CD4-positive, alpha-beta memory T cell (primary cell): Measurements from ENCODE around the gene ATP11A. TPM values are rescaled to one million over a fixed set of nuclear protein-coding genes. Genes with fewer than 3 reads are reported as not detected.

Experiments used
- CTCF ChIA-PET: fragments of 350-600 bp; sonication (Branson Sonifier 250); formaldehyde crosslinking; loops from one replicate; lab custom pipeline; 2021; ENCODE audit warnings: inconsistent platforms; ENCODE audit not compliant: partially characterized antibody; lab: Charles Lee
- POLR2A ChIA-PET: fragments of 350-600 bp; sonication (Branson Sonifier 250); formaldehyde crosslinking; loops from one replicate; lab custom pipeline; 2021; ENCODE audit not compliant: partially characterized antibody; lab: Charles Lee
- DNase-seq, 5 donors: peaks; one replicate each; pipeline versions ENCODE4 v3.0.0 to v3.0.0-alpha.2; 2020 to 2022; ENCODE audit warnings: mixed read lengths in 1 of 5
- H3K27ac ChIP-seq: one replicate; pipeline ENCODE4 v1.7.0; 2013; ENCODE audit warnings: low read depth, low read length
- H3K27me3 ChIP-seq: 2 replicates; pipeline ENCODE4 v1.7.0; 2013; ENCODE audit warnings: mild to moderate bottlenecking, low read length, moderate library complexity; ENCODE audit not compliant: insufficient read depth
- H3K36me3 ChIP-seq: 2 replicates; pipeline ENCODE4 v1.7.0; 2013; ENCODE audit warnings: mild to moderate bottlenecking, low read length, moderate library complexity; ENCODE audit not compliant: insufficient read depth
- H3K4me1 ChIP-seq: 2 replicates; pipeline ENCODE4 v1.7.0; 2013; ENCODE audit warnings: mild to moderate bottlenecking, low read length, moderate library complexity; ENCODE audit not compliant: insufficient read depth
- H3K4me3 ChIP-seq, 2 donors: one replicate each; pipeline ENCODE4 v1.7.0; 2013; ENCODE audit warnings: low read length in 2 of 2, mild to moderate bottlenecking in 1 of 2
- H3K9me3 ChIP-seq, 2 donors: one replicate each; pipeline ENCODE4 v1.7.0; 2013; ENCODE audit warnings: low read length in 2 of 2, control low read depth in 1 of 2; ENCODE audit not compliant: control insufficient read depth in 1 of 2
- H3K27ac Mint-ChIP-seq, 7 donors: one replicate each; pipeline ENCODE4 v1.8.0; 2020 to 2021; ENCODE audit warnings: mixed read lengths in 7 of 7, mild to moderate bottlenecking in 6 of 7, inconsistent platforms in 3 of 7, moderate library complexity in 3 of 7
- H3K27me3 Mint-ChIP-seq, 2 donors: one replicate each; pipeline ENCODE4 v1.8.0; 2020 to 2021; ENCODE audit warnings: mixed read lengths in 2 of 2
- H3K36me3 Mint-ChIP-seq, 2 donors: one replicate each; pipeline ENCODE4 v1.8.0; 2020 to 2021; ENCODE audit warnings: mixed read lengths in 2 of 2, inconsistent platforms in 1 of 2, mild to moderate bottlenecking in 1 of 2
- H3K4me1 Mint-ChIP-seq, 4 donors: one replicate each; pipeline ENCODE4 v1.8.0; 2020 to 2021; ENCODE audit warnings: mixed read lengths in 4 of 4, mild to moderate bottlenecking in 1 of 4
- H3K4me3 Mint-ChIP-seq, 8 donors: one replicate each; pipeline ENCODE4 v1.8.0; 2020 to 2021; ENCODE audit warnings: mixed read lengths in 8 of 8, mild to moderate bottlenecking in 7 of 8, moderate library complexity in 6 of 8, inconsistent platforms in 3 of 8
- H3K9me3 Mint-ChIP-seq, 8 donors: one replicate each; pipeline ENCODE4 v1.8.0; 2020 to 2021; ENCODE audit warnings: mixed read lengths in 8 of 8, mild to moderate bottlenecking in 5 of 8, inconsistent platforms in 3 of 8, moderate library complexity in 1 of 8
- intact Hi-C: fragments of 100-400 bp; cut with micrococcal nuclease; formaldehyde crosslinking; loops from one replicate; pipeline ENCODE4 v1.15.1; 2023
- polyA plus RNA-seq, 2 donors: library from polyadenylated mRNA; unstranded; fragments of 300-500 nt; fragmentation: Illumina TruSeq; gene quantifications; one replicate each; pipeline ENCODE4 v1.2.3, GENCODE V29; 2021
- total RNA-seq, 2 experiments: library from RNA; stranded (reverse); gene quantifications; one replicate each; pipeline ENCODE4 v1.2.3, GENCODE V29; 2021

ATP11A gene
- total and polyA plus RNA-seq, 4 experiments from 2014 or later: 1.1 to 50.5 (median 30.7) TPM

- intact Hi-C loops: no loop called here
- Mint-ChIP-seq H3K27me3 (peaks cover 2 to 6% of the 10 kb centered on the region in 2 donors), H3K4me3 (no peak overlapping the region), H3K4me1 (no peaks in the 10 kb centered on the region), H3K9me3 (peaks cover 0 to 14% (median 8%) of the 10 kb centered on the region in 8 donors), H3K36me3 (no peaks in the 10 kb centered on the region), H3K27ac (no peak overlapping the region)
- Histone ChIP-seq H3K4me1 (no peaks in the 10 kb centered on the region), H3K36me3 (no peaks in the 10 kb centered on the region), H3K9me3 (peaks cover 0 to 2% of the 10 kb centered on the region in 2 donors), H3K27ac (no peak overlapping the region), H3K27me3 (no peaks in the 10 kb centered on the region), H3K4me3 (no peak overlapping the region)
- ChIA-PET POLR2A (no interaction called here), CTCF (no interaction called here)
- no peak for DNase-seq
Measured at GRCh38 chr13:112902669-112903068, 212.8 kb downstream of the ATP11A start.

GRCh38 chr13:112903071-112903577 lies 213.3 kb downstream of the ATP11A start:
- no peak for DNase-seq
- ChIA-PET POLR2A (no interaction called here), CTCF (no interaction called here)
- H3K4me1 ChIP-seq: no peaks in the 10 kb centered on the region
- Mint-ChIP-seq H3K4me1 (no peaks in the 10 kb centered on the region), H3K9me3 (peaks cover 0 to 14% (median 8%) of the 10 kb centered on the region in 8 donors), H3K27me3 (peaks cover 2 to 6% of the 10 kb centered on the region in 2 donors), H3K4me3 (no peak overlapping the region), H3K36me3 (no peaks in the 10 kb centered on the region), H3K27ac (no peak overlapping the region)
- no peaks in the 10 kb centered on the region for H3K27me3 ChIP-seq
- H3K27ac ChIP-seq: no peak overlapping the region
- H3K36me3 ChIP-seq: no peaks in the 10 kb centered on the region
- H3K9me3 ChIP-seq: peaks cover 0 to 2% of the 10 kb centered on the region in 2 donors
- no peak overlapping the region for H3K4me3 ChIP-seq
- intact Hi-C loops: no loop called here

- POLR2A ChIA-PET: no interaction called here
- H3K36me3 Mint-ChIP-seq: no peaks in the 10 kb centered on the region
- no peaks in the 10 kb centered on the region for H3K36me3 ChIP-seq
- H3K4me3 ChIP-seq: no peak overlapping the region
- intact Hi-C loops: no loop called here
- no peaks in the 10 kb centered on the region for H3K4me1 ChIP-seq
- DNase-seq: no peak
- CTCF ChIA-PET: no interaction called here
- H3K27ac ChIP-seq: no peak overlapping the region
- peaks cover 0 to 14% (median 8%) of the 10 kb centered on the region in 8 donors for H3K9me3 Mint-ChIP-seq
- H3K27ac Mint-ChIP-seq: no peak overlapping the region
- H3K4me1 Mint-ChIP-seq: no peaks in the 10 kb centered on the region
- no peak overlapping the region for H3K4me3 Mint-ChIP-seq
- peaks cover 0 to 2% of the 10 kb centered on the region in 2 donors for H3K9me3 ChIP-seq
- peaks cover 0 to 6% of the 10 kb centered on the region in 2 donors for H3K27me3 Mint-ChIP-seq
- H3K27me3 ChIP-seq: no peaks in the 10 kb centered on the region
Measured at GRCh38 chr13:112903606-112904195, 213.9 kb downstream of the ATP11A start.

GRCh38 chr13:112904436-112904960 lies 214.7 kb downstream of the ATP11A start:
- no peaks in the 10 kb centered on the region for H3K36me3 Mint-ChIP-seq
- no peaks in the 10 kb centered on the region for H3K36me3 ChIP-seq
- CTCF ChIA-PET: no interaction called here
- H3K4me1 ChIP-seq: no peaks in the 10 kb centered on the region
- H3K27me3 ChIP-seq: no peaks in the 10 kb centered on the region
- no peak overlapping the region for H3K27ac Mint-ChIP-seq
- no peak for DNase-seq
- POLR2A ChIA-PET: no interaction called here
- intact Hi-C loops: no loop called here
- no peak overlapping the region for H3K4me3 Mint-ChIP-seq
- H3K9me3 Mint-ChIP-seq: peaks cover 0 to 14% (median 8%) of the 10 kb centered on the region in 8 donors
- H3K27ac ChIP-seq: no peak overlapping the region
- no peaks in the 10 kb centered on the region for H3K4me1 Mint-ChIP-seq
- no peak overlapping the region for H3K4me3 ChIP-seq
- H3K27me3 Mint-ChIP-seq: peaks cover 0 to 6% of the 10 kb centered on the region in 2 donors
- H3K9me3 ChIP-seq: peaks cover 0 to 2% of the 10 kb centered on the region in 2 donors

GRCh38 chr13:112905086-112905485 lies 215.2 kb downstream of the ATP11A start:
- POLR2A ChIA-PET: no interaction called here

GRCh38 chr13:112905619-112905989 lies 215.8 kb downstream of the ATP11A start:
- CTCF ChIA-PET: no interaction called here
- no peaks in the 10 kb centered on the region for H3K36me3 Mint-ChIP-seq
- H3K27ac ChIP-seq: no peak overlapping the region
- H3K9me3 ChIP-seq: peaks cover 0 to 2% of the 10 kb centered on the region in 2 donors
- H3K4me1 Mint-ChIP-seq: no peaks in the 10 kb centered on the region
- no peaks in the 10 kb centered on the region for H3K27me3 ChIP-seq
- H3K27ac Mint-ChIP-seq: no peak overlapping the region
- H3K4me3 Mint-ChIP-seq: no peak overlapping the region
- DNase-seq: no peak
- H3K36me3 ChIP-seq: no peaks in the 10 kb centered on the region
- no peaks in the 10 kb centered on the region for H3K4me1 ChIP-seq
- POLR2A ChIA-PET: no interaction called here
- no peak overlapping the region for H3K4me3 ChIP-seq
- H3K27me3 Mint-ChIP-seq: peaks cover 0 to 5% of the 10 kb centered on the region in 2 donors
- intact Hi-C loops: no loop called here
- H3K9me3 Mint-ChIP-seq: peaks cover 0 to 14% (median 8%) of the 10 kb centered on the region in 8 donors

More at GRCh38 chr13:112905086-112905485, 215.2 kb downstream of the ATP11A start:
- CTCF ChIA-PET: no interaction called here
- intact Hi-C loops: no loop called here
- no peaks in the 10 kb centered on the region for H3K4me1 Mint-ChIP-seq
- Histone ChIP-seq H3K4me1 (no peaks in the 10 kb centered on the region), H3K36me3 (no peaks in the 10 kb centered on the region), H3K27ac (no peak overlapping the region), H3K4me3 (no peak overlapping the region), H3K9me3 (peaks cover 0 to 2% of the 10 kb centered on the region in 2 donors), H3K27me3 (no peaks in the 10 kb centered on the region)
- H3K27me3 Mint-ChIP-seq: peaks cover 0 to 5% of the 10 kb centered on the region in 2 donors
- no peak overlapping the region for H3K4me3 Mint-ChIP-seq
- DNase-seq: no peak
- no peak overlapping the region for H3K27ac Mint-ChIP-seq
- H3K36me3 Mint-ChIP-seq: no peaks in the 10 kb centered on the region
- peaks cover 0 to 14% (median 8%) of the 10 kb centered on the region in 8 donors for H3K9me3 Mint-ChIP-seq

GRCh38 chr13:112905990-112906641 lies 216.3 kb downstream of the ATP11A start:
- Mint-ChIP-seq H3K27me3 (peaks cover 0 to 5% of the 10 kb centered on the region in 2 donors), H3K4me3 (no peak overlapping the region), H3K36me3 (no peaks in the 10 kb centered on the region), H3K9me3 (peaks cover 0 to 14% (median 8%) of the 10 kb centered on the region in 8 donors), H3K4me1 (no peaks in the 10 kb centered on the region), H3K27ac (no peak overlapping the region)
- Histone ChIP-seq H3K36me3 (no peaks in the 10 kb centered on the region), H3K27me3 (no peaks in the 10 kb centered on the region), H3K4me3 (no peak overlapping the region), H3K9me3 (peaks cover 0 to 2% of the 10 kb centered on the region in 2 donors), H3K4me1 (no peaks in the 10 kb centered on the region), H3K27ac (no peak overlapping the region)
- ChIA-PET CTCF (no interaction called here), POLR2A (no interaction called here)
- no peak for DNase-seq
- intact Hi-C loops: no loop called here
